K562 (cell line): ENCODE results near the gene PRKD1.

Source experiments
- TRIM25 ChIP-seq: fragments of 450-650 bp; IDR thresholded peaks from 2 replicates; pipeline ENCODE4 v1.7.0; 2016; ENCODE audit warnings: borderline replicate concordance
- ZFP36 ChIP-seq: fragments of 150-350 bp; IDR thresholded peaks from 2 replicates; pipeline ENCODE4 v1.6.1; 2018; ENCODE audit warnings: low read length, low read depth; ENCODE audit not compliant: partially characterized antibody
- ZFX ChIP-seq: sonication (generic); formaldehyde crosslinking; IDR thresholded peaks from 2 replicates; pipeline ENCODE4 v1.8.0; 2022; ENCODE audit warnings: mild to moderate bottlenecking, missing genetic modification reagents, moderate library complexity

GRCh38 chr14:29805415-29806123 lies 122.1 kb downstream of the PRKD1 start:
- TF ChIP-seq ZFX (CRISPR knock-in tag) (no peak), ZFP36 (no peak), TRIM25 (no peak)
